HepG2 (cell line): Measurements from ENCODE around the gene DNM1. TPM values are rescaled to one million over a fixed set of nuclear protein-coding genes. Genes with fewer than 3 reads are reported as not detected.

Experiments used
- BRD4 ChIP-seq: sonication (generic); formaldehyde crosslinking; IDR thresholded peaks from 2 replicates; pipeline ENCODE4 v1.4.0; 2020; ENCODE audit warnings: missing genetic modification reagents
- GLI4 ChIP-seq: sonication (generic); formaldehyde crosslinking; IDR thresholded peaks from 2 replicates; pipeline ENCODE4 v1.5.1; 2020; ENCODE audit warnings: missing genetic modification reagents, mild to moderate bottlenecking, moderate library complexity, borderline replicate concordance
- HNRNPLL ChIP-seq: fragments of 200-400 bp; formaldehyde crosslinking; IDR thresholded peaks from 2 replicates; pipeline ENCODE4 v1.6.1; 2017; ENCODE audit warnings: mild to moderate bottlenecking, low read depth, low read length; ENCODE audit not compliant: poor library complexity, severe bottlenecking
- IRF2 ChIP-seq: IDR thresholded peaks from 2 replicates; pipeline ENCODE4 v1.6.1; 2018; ENCODE audit warnings: missing genetic modification reagents, missing compliant biosample characterization
- KAT8 ChIP-seq: IDR thresholded peaks from 2 replicates; pipeline ENCODE4 v1.6.1; 2016; ENCODE audit warnings: missing genetic modification reagents, missing compliant biosample characterization
- MXD4 ChIP-seq: IDR thresholded peaks from 2 replicates; pipeline ENCODE4 v1.6.1; 2016; ENCODE audit warnings: mild to moderate bottlenecking, missing biosample characterization, missing genetic modification reagents
- NFYB ChIP-seq: sonication (generic); formaldehyde crosslinking; IDR thresholded peaks from 2 replicates; pipeline ENCODE4 v1.4.0; 2020; ENCODE audit warnings: missing genetic modification reagents
- PATZ1 ChIP-seq: sonication (generic); formaldehyde crosslinking; IDR thresholded peaks from 2 replicates; pipeline ENCODE4 v1.4.0; 2020; ENCODE audit warnings: missing genetic modification reagents
- PAXIP1 ChIP-seq: sonication (generic); formaldehyde crosslinking; conservative IDR thresholded peaks from 2 replicates; pipeline ENCODE4 v1.4.0; 2020; ENCODE audit warnings: mild to moderate bottlenecking, missing genetic modification reagents, moderate library complexity
- POLR2A ChIP-seq, 2 experiments: IDR thresholded peaks; 2 replicates each; pipeline ENCODE4 v1.6.1; 2011; ENCODE audit warnings: low read depth in 2 of 2, low read length in 2 of 2, mild to moderate bottlenecking in 1 of 2, moderate library complexity in 1 of 2; ENCODE audit not compliant: insufficient read depth in 1 of 2
- RBFOX2 ChIP-seq: fragments of 200-400 bp; formaldehyde crosslinking; IDR thresholded peaks from 2 replicates; pipeline ENCODE4 v1.6.1; 2017; ENCODE audit warnings: low read depth, mild to moderate bottlenecking, low read length
- SMAD3 ChIP-seq: sonication (generic); formaldehyde crosslinking; IDR thresholded peaks from 2 replicates; pipeline ENCODE4 v1.4.0; 2020; ENCODE audit warnings: missing genetic modification reagents
- SYNCRIP ChIP-seq: fragments of 200-400 bp; formaldehyde crosslinking; IDR thresholded peaks from 2 replicates; pipeline ENCODE4 v1.6.1; 2018; ENCODE audit warnings: mild to moderate bottlenecking, low read depth, low read length; ENCODE audit not compliant: insufficient read depth
- TEAD2 ChIP-seq: sonication (generic); formaldehyde crosslinking; IDR thresholded peaks from 2 replicates; pipeline ENCODE4 v1.9.0; 2021; ENCODE audit warnings: missing genetic modification reagents
- TOE1 ChIP-seq: sonication (generic); formaldehyde crosslinking; IDR thresholded peaks from 2 replicates; pipeline ENCODE4 v1.4.0; 2020; ENCODE audit warnings: mild to moderate bottlenecking, missing genetic modification reagents
- YY1 ChIP-seq: IDR thresholded peaks from 2 replicates; pipeline ENCODE4 v1.6.1; 2011; ENCODE audit warnings: low read length, low read depth, moderate library complexity, mild to moderate bottlenecking; ENCODE audit not compliant: insufficient read depth, insufficient replicate concordance
- ZNF33B ChIP-seq: sonication (generic); formaldehyde crosslinking; IDR thresholded peaks from 2 replicates; pipeline ENCODE4 v1.5.1; 2020; ENCODE audit warnings: mild to moderate bottlenecking, missing genetic modification reagents
- ZNF773 ChIP-seq: sonication (generic); formaldehyde crosslinking; IDR thresholded peaks from 2 replicates; pipeline ENCODE4 v1.4.0; 2020; ENCODE audit warnings: missing genetic modification reagents, borderline replicate concordance
- ZNF883 ChIP-seq: sonication (generic); formaldehyde crosslinking; IDR thresholded peaks from 2 replicates; pipeline ENCODE4 v1.5.1; 2020; ENCODE audit warnings: mild to moderate bottlenecking, missing genetic modification reagents; ENCODE audit errors: not compliant biosample characterization
- polyA plus RNA-seq, 8 experiments: library from polyadenylated mRNA; depleted of rRNA in 3 of 8; stranded (reverse) in 7 of 8; unstranded in 1 of 8; fragments of >200 nt; fragmentation: Illumina TruSeq in 4 of 8; extraction: Trizol in 4 of 8; gene quantifications; 2 replicates each; pipeline versions ENCODE4 v1.2.1 to v1.2.3, GENCODE V29; 2011 to 2016; ENCODE audit warnings: low read depth in 4 of 8, missing spikeins in 1 of 8, mixed read lengths in 1 of 8; ENCODE audit not compliant: insufficient read depth in 1 of 8
- total RNA-seq, 5 experiments: library from RNA; depleted of rRNA; stranded (reverse); fragments of >200 nt; fragmentation: Illumina TruSeq; extraction: Trizol; gene quantifications; 2 replicates each; pipeline ENCODE4 v1.2.3, GENCODE V29; 2016; ENCODE audit warnings: low read depth in 1 of 5
- TF ChIP-seq, protein P1 (sequence below): IDR thresholded peaks from 2 replicates; pipeline ENCODE4 v1.6.1; 2012; ENCODE audit warnings: low read depth, low read length, improper control_type of control experiment
- TF ChIP-seq, protein P2 (sequence below): sonication (generic); formaldehyde crosslinking; IDR thresholded peaks from 2 replicates; pipeline ENCODE4 v1.5.1; 2020; ENCODE audit warnings: missing genetic modification reagents, mild to moderate bottlenecking, borderline replicate concordance

Gene DNM1
- total and polyA plus RNA-seq, 2 of the 13 experiments (the other 11 are each of a cell fraction or from before 2014, with no cell fraction given), result 0.13 to 0.58 TPM

DNA sequence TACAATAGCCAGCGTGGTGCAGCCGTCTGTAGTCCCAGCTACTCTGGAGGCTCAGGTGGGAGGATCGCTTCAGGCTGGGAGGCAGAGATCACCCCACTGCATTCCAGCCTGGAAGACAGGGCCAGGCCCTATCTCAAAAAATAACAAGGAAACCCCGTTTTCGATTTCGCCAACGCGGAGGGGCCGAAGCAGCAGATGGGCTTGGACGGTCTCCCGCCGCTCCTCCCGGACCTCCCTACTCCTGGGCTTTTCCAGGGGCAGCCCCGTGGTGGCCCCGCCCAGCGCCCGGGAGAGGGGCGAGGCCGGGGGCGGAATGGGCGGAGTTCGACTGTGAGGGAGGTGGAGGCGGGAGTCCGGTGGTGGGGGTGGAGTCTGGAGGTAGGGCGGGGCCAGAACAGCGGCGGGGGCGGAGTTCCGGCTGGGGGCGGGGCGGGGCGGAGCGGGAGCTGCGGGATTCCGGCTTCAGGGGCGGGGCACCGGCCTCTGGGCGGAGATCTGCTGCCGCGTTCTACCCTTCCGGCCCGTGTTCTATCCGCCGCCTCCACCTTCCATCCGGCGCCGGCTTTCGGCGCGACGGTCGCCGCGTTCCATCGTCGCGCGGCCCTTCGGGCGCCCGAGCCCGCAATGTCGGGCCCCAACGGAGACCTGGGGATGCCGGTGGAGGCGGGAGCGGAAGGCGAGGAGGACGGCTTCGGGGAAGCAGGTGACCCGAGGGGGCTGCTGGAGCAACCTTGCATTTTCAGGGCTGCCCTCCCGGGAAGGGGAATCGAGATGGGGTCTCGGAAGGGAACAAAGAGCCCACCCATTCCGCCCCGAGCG lies 43.2 kb upstream of the DNM1 start, which contains the start of gene BBLN (continued):
- TF ChIP-seq SYNCRIP (no peak), PATZ1 (CRISPR knock-in tag) (peak; percentile 80), TOE1 (CRISPR knock-in tag) (0 out of 2 replicates have a peak, but pooled peaks have one; percentile 27), BRD4 (CRISPR knock-in tag) (no peak), HNRNPLL (peak; percentile 64), KAT8 (CRISPR knock-in tag) (peak; percentile 79), YY1 (no peak), MXD4 (peak; percentile 53; the same call in 1 of the 2 replicates), TEAD2 (no peak), POLR2A (IDR thresholded peaks at IDR 0.05; ENCODE audit: insufficient read depth in 1 of 2, low read depth in 2 of 2, low read length in 2 of 2) (peak; percentile 65 to 77), ZNF773 (CRISPR knock-in tag) (no peak), GLI4 (CRISPR knock-in tag) (no peak), PAXIP1 (CRISPR knock-in tag) (0 out of 2 replicates have a peak, but pooled peaks have one; percentile 12), IRF2 (CRISPR knock-in tag) (0 out of 2 replicates have a peak, but pooled peaks have one; percentile 15), ZNF33B (CRISPR knock-in tag) (no peak; the same call in 1 of the 2 replicates), RBFOX2 (peak; percentile 78), SMAD3 (CRISPR knock-in tag) (no peak), ZNF883 (CRISPR knock-in tag) (peak; percentile 20), NFYB (CRISPR knock-in tag) (no peak)
- TF ChIP-seq, protein P1, sequence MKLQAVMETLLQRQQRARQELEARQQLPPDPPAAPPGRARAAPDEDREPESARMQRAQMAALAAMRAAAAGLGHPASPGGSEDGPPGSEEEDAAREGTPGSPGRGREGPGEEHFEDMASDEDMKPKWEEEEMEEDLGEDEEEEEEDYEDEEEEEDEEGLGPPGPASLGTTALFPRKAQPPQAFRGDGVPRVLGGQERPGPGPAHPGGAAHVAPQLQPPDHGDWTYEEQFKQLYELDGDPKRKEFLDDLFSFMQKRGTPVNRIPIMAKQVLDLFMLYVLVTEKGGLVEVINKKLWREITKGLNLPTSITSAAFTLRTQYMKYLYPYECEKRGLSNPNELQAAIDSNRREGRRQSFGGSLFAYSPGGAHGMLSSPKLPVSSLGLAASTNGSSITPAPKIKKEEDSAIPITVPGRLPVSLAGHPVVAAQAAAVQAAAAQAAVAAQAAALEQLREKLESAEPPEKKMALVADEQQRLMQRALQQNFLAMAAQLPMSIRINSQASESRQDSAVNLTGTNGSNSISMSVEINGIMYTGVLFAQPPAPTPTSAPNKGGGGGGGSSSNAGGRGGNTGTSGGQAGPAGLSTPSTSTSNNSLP, result no peak
- TF ChIP-seq, protein P2, sequence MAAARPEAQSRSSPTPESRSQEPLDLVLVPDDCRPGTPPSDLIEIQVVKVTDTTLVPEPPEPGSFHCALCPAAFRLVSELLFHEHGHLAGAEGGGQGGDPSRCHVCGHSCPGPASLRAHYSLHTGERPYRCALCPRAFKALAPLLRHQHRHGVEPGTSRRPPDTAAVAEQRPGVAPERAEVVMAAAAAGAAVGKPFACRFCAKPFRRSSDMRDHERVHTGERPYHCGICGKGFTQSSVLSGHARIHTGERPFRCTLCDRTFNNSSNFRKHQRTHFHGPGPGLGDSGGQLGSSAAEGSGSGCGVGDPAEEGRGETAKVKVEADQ (CRISPR knock-in tag), result 0 out of 2 replicates have a peak, but pooled peaks have one; percentile 43
